Posterior cingulate gyrus (tissue), 11 donors: ENCODE data around the gene CEMP1.
"Not testable (repeated sequence)": the region's sequence is repeated elsewhere in the genome, so short reads cannot be mapped to it uniquely, and the experiment has no call there.

Experiments
- DNase-seq, 10 donors: peaks; one replicate each; pipeline versions ENCODE4 v3.0.0 to v3.0.0-alpha.2; 2020 to 2021; ENCODE audit warnings: mixed read lengths in 3 of 10
- intact Hi-C: fragments of 100-400 bp; cut with DNase I; formaldehyde crosslinking; loops from one replicate; pipeline ENCODE4 v1.15.1; 2023

Gene CEMP1

GRCh38 chr16:2537451-2538379, 6.5 kb upstream of the CEMP1 start, which contains the start of gene PDPK1:
Gene PDPK1 (plus strand): TSS chr16:2538021. CDS start chr16:2538113, 92 bp downstream.
- intact Hi-C loops = no loop called here
- DNase-seq = peak; percentile 84 to 99 (median 94)

- intact Hi-C loops = no loop called here
- peak in 2 of 10 donors; percentile 5 to 67 for DNase-seq
Measured at GRCh38 chr16:2535625-2536013, 4.4 kb upstream of the CEMP1 start.

- DNase-seq, intact Hi-C loops: not testable (repeated sequence)
Measured at GRCh38 chr16:2534335-2534734, 3.1 kb upstream of the CEMP1 start.

GRCh38 chr16:2533912-2534311, 2.7 kb upstream of the CEMP1 start:
- intact Hi-C loops = no loop called here
- no peak for DNase-seq

- intact Hi-C loops = not testable (repeated sequence)
- DNase-seq = peak in 2 of 10 donors; percentile 16 to 82
Measured at GRCh38 chr16:2533142-2533755, 2.0 kb upstream of the CEMP1 start.

GRCh38 chr16:2532494-2533141, 1.4 kb upstream of the CEMP1 start:
- intact Hi-C loops = no loop called here
- DNase-seq = peak in 9 of 10 donors; percentile 33 to 93 (median 54)

GRCh38 chr16:2531696-2532493, 687 bp upstream of the CEMP1 start:
- DNase-seq = peak; percentile 97 to 100 (median 98)
- intact Hi-C loops = no loop called here

GRCh38 chr16:2530629-2531318, 434 bp downstream of the CEMP1 start:
- DNase-seq = peak in 1 of 10 donors; percentile 62
- intact Hi-C loops = no loop called here

- DNase-seq = no peak
- intact Hi-C loops = no loop called here
Measured at GRCh38 chr16:2529961-2530628, 1.1 kb downstream of the CEMP1 start.

- peak in 2 of 10 donors; percentile 62 to 66 for DNase-seq
- intact Hi-C loops = no loop called here
Measured at GRCh38 chr16:2529061-2529931, 1.9 kb downstream of the CEMP1 start.

- intact Hi-C loops = no loop called here
- DNase-seq = peak in 1 of 10 donors; percentile 77
Measured at GRCh38 chr16:2528161-2529060, 2.8 kb downstream of the CEMP1 start.

- peak in 1 of 10 donors; percentile 85 for DNase-seq
- intact Hi-C loops = no loop called here
Measured at GRCh38 chr16:2527784-2528100, 3.5 kb downstream of the CEMP1 start.

GRCh38 chr16:2527071-2527783, 4.0 kb downstream of the CEMP1 start:
- DNase-seq = peak in 1 of 10 donors; percentile 79

GRCh38 chr16:2526135-2526534, 5.1 kb downstream of the CEMP1 start:
- DNase-seq = peak in 1 of 10 donors; percentile 41
- intact Hi-C loops = no loop called here

More at GRCh38 chr16:2527071-2527783, 4.0 kb downstream of the CEMP1 start:
- intact Hi-C loops = no loop called here

GRCh38 chr16:2524339-2524938, 6.8 kb downstream of the CEMP1 start:
- peak in 1 of 10 donors; percentile 3 for DNase-seq
- intact Hi-C loops = no loop called here

- DNase-seq = peak in 1 of 10 donors; percentile 54
- intact Hi-C loops = no loop called here
Measured at GRCh38 chr16:2523801-2524231, 7.4 kb downstream of the CEMP1 start.
